ENCODE measurements around the gene CXCR6. TPM values are rescaled to one million over a fixed set of nuclear protein-coding genes. Genes with fewer than 3 reads are reported as not detected.

The CXCR6 gene
- total RNA-seq, 4 donors from 2014 or later = 0.44 to 1.6 (median 0.72) TPM; not detected in 1

GRCh38 chr3:45915518-45916231 lies 27.6 kb upstream of the CXCR6 start:
- DNase-seq (ENCODE audit: low spot score in 2 of 2) = peak in 1 of 2 donors; percentile 80
- intact Hi-C loops (cut with DNase I; ENCODE audit: low total_unique reads) = no loop called here
- H3K4me3 ChIP-seq (ENCODE audit: low read depth, poor library complexity, severe bottlenecking) = no peak overlapping the region
- TF ChIP-seq CTCF (IDR thresholded peaks at IDR 0.05) = no peak
- TF ChIP-seq POLR2A (IDR thresholded peaks at IDR 0.05) = no peak
- 57% methylated on average over 13 of the region's 13 CpGs for WGBS, 2 donors

- 68 to 71% methylated on average over 6 of the region's 6 CpGs for WGBS, 2 donors
- intact Hi-C loops (cut with DNase I; ENCODE audit: low total_unique reads) = no loop called here
- no peak for TF ChIP-seq CTCF (IDR thresholded peaks at IDR 0.05)
- DNase-seq (ENCODE audit: low spot score in 2 of 2) = peak in 1 of 2 donors; percentile 45
- no peak overlapping the region for H3K4me3 ChIP-seq (ENCODE audit: low read depth, poor library complexity, severe bottlenecking)
Observed at GRCh38 chr3:45917146-45917898, 25.9 kb upstream of the CXCR6 start.

GRCh38 chr3:45921158-45922038 lies 21.9 kb upstream of the CXCR6 start:
- DNase-seq (ENCODE audit: low spot score in 2 of 2) = peak in 1 of 2 donors; percentile 79
- 83 to 93% methylated on average over 13 to 14 of the region's 14 CpGs for WGBS, 2 donors
- H3K4me3 ChIP-seq (ENCODE audit: low read depth, poor library complexity, severe bottlenecking) = no peak overlapping the region
- intact Hi-C loops (cut with DNase I; ENCODE audit: low total_unique reads) = loop anchor here (5.0 kb wide), 1 partner anchor 159 kb away; no protein-coding TSS in a partner anchor
- TF ChIP-seq CTCF (IDR thresholded peaks at IDR 0.05) (no peak), POLR2A (IDR thresholded peaks at IDR 0.05) (no peak)

GRCh38 chr3:45922039-45922326 lies 21.3 kb upstream of the CXCR6 start:
- WGBS, 2 donors = 88 to 90% methylated on average over 3 of the region's 3 CpGs
- TF ChIP-seq POLR2A (IDR thresholded peaks at IDR 0.05) (no peak), CTCF (IDR thresholded peaks at IDR 0.05) (no peak)
- DNase-seq (ENCODE audit: low spot score in 2 of 2) = no peak
- H3K4me3 ChIP-seq (ENCODE audit: low read depth, poor library complexity, severe bottlenecking) = no peak overlapping the region
- intact Hi-C loops (cut with DNase I; ENCODE audit: low total_unique reads) = loop anchor here (5.0 kb wide), 1 partner anchor 160 kb away; no protein-coding TSS in a partner anchor

- DNase-seq (ENCODE audit: low spot score in 2 of 2) = no peak
- TF ChIP-seq CTCF (IDR thresholded peaks at IDR 0.05) = no peak
- no peak for TF ChIP-seq POLR2A (IDR thresholded peaks at IDR 0.05)
- intact Hi-C loops (cut with DNase I; ENCODE audit: low total_unique reads) = loop anchor here (5.0 kb wide), 1 partner anchor 161 kb away; no protein-coding TSS in a partner anchor
- H3K4me3 ChIP-seq (ENCODE audit: low read depth, poor library complexity, severe bottlenecking) = no peak overlapping the region
- 95 to 96% methylated on average over 4 of the region's 4 CpGs for WGBS, 2 donors
Observed at GRCh38 chr3:45922950-45923590, 20.2 kb upstream of the CXCR6 start.

Measured in lower leg skin (tissue), 4 donors.